Activated naive CD8-positive, alpha-beta T cell treated with anti-CD3 and anti-CD28 coated beads, Interleukin-2, amount 10 ng/mL, durations not matched to agents 7 days and 5 days (primary cell): Measurements from ENCODE around the gene CD207. TPM values are rescaled to one million over a fixed set of nuclear protein-coding genes. Genes with fewer than 3 reads are reported as not detected.
"Not testable (repeated sequence)": the region's sequence is repeated elsewhere in the genome, so short reads cannot be mapped to it uniquely, and the experiment has no call there.

Experiments
- ATAC-seq: fragments of 150-1000 bp; cut with Tn5 transposase; one replicate; pipeline ENCODE4 v1.10.0; 2021; ENCODE audit warnings: low read depth, moderate library complexity
- POLR2A ChIA-PET: fragments of 350-600 bp; sonication (Branson Sonifier 250); formaldehyde crosslinking; loops from one replicate; lab custom pipeline; 2021; ENCODE audit warnings: antibody characterized with exemption; lab: Charles Lee
- DNase-seq: peaks from one replicate; pipeline ENCODE4 v3.0.0; 2021
- H3K27ac Mint-ChIP-seq: one replicate; pipeline ENCODE4 v1.8.0; 2022; ENCODE audit warnings: mild to moderate bottlenecking, mixed read lengths
- H3K27me3 Mint-ChIP-seq: one replicate; pipeline ENCODE4 v1.8.0; 2022; ENCODE audit warnings: mild to moderate bottlenecking, moderate library complexity, mixed read lengths
- H3K36me3 Mint-ChIP-seq: one replicate; pipeline ENCODE4 v1.8.0; 2021; ENCODE audit warnings: mild to moderate bottlenecking, mixed read lengths
- H3K4me1 Mint-ChIP-seq: one replicate; pipeline ENCODE4 v1.8.0; 2021; ENCODE audit warnings: mixed read lengths
- H3K4me3 Mint-ChIP-seq: one replicate; pipeline ENCODE4 v1.8.0; 2022; ENCODE audit warnings: mild to moderate bottlenecking, moderate library complexity, mixed read lengths
- H3K9me3 Mint-ChIP-seq: one replicate; pipeline ENCODE4 v1.8.0; 2021; ENCODE audit warnings: mixed read lengths
- total RNA-seq, 2 experiments: library from RNA; stranded (reverse); gene quantifications; one replicate each; pipeline ENCODE4 v1.2.3, GENCODE V29; 2021

The CD207 gene
- total RNA-seq, 2 experiments from 2014 or later = not detected

- H3K4me1 Mint-ChIP-seq = peaks cover 25% of the 10 kb centered on the region
- H3K27me3 Mint-ChIP-seq = peaks cover 2% of the 10 kb centered on the region
- H3K27ac Mint-ChIP-seq = peak overlapping the region; percentile 80
- ATAC-seq (no peak), DNase-seq (no peak)
- peaks cover 2% of the 10 kb centered on the region for H3K36me3 Mint-ChIP-seq
- no peak overlapping the region for H3K4me3 Mint-ChIP-seq
- POLR2A ChIA-PET = interaction anchor here (1.1 kb wide), 1 partner anchor 10 kb away, joined by 3 read pairs; no protein-coding TSS in a partner anchor
- H3K9me3 Mint-ChIP-seq = peaks cover 2% of the 10 kb centered on the region
Observed at GRCh38 chr2:70823249-70823648, 12.4 kb downstream of the CD207 start.

DNA sequence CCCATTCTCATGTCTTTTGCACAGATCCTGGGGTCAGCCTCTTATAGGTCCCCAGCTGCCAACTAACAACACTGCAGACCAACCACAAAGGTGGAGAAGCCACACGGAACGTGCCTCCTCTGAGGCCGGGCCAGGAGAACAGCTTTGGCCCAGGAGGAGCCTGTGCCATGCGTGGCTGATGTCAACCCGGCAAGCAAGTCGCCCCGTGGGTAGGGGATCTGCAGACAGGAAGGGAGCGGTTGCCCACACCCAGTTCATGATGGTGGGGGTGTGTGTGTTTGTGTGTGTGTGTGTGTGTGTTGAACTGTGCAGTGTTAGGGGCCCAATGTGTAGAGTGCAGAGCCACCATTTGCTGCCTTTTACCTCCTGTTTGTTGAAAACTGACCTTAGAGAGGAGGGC is 12.8 kb downstream of the CD207 start:
- Mint-ChIP-seq H3K27ac (peak overlapping the region; percentile 80), H3K36me3 (peaks cover 2% of the 10 kb centered on the region), H3K4me1 (peaks cover 25% of the 10 kb centered on the region), H3K9me3 (peaks cover 2% of the 10 kb centered on the region), H3K4me3 (peak overlapping the region; percentile 15), H3K27me3 (peaks cover 2% of the 10 kb centered on the region)
- POLR2A ChIA-PET = interaction anchor here (1.1 kb wide), 1 partner anchor 10 kb away, joined by 3 read pairs; no protein-coding TSS in a partner anchor
- DNase-seq (no peak), ATAC-seq (no peak)

GRCh38 chr2:70820499-70820898 is 15.1 kb downstream of the CD207 start, which contains the start of gene CLEC4F:
CLEC4F (minus strand) TSS chr2:70820599; CDS start chr2:70820523, 76 bp downstream.
- H3K27me3 Mint-ChIP-seq = peaks cover 12% of the 10 kb centered on the region
- peaks cover 2% of the 10 kb centered on the region for H3K9me3 Mint-ChIP-seq
- DNase-seq (no peak), ATAC-seq (no peak)
- no peak within 1 kb of the TSS for H3K4me3 Mint-ChIP-seq
- H3K36me3 Mint-ChIP-seq = peaks cover 2% of the 10 kb centered on the region
- POLR2A ChIA-PET = no interaction called here
- H3K4me1 Mint-ChIP-seq = peaks cover 15% of the 10 kb centered on the region
- H3K27ac Mint-ChIP-seq = no peak within 1 kb of the TSS

DNA sequence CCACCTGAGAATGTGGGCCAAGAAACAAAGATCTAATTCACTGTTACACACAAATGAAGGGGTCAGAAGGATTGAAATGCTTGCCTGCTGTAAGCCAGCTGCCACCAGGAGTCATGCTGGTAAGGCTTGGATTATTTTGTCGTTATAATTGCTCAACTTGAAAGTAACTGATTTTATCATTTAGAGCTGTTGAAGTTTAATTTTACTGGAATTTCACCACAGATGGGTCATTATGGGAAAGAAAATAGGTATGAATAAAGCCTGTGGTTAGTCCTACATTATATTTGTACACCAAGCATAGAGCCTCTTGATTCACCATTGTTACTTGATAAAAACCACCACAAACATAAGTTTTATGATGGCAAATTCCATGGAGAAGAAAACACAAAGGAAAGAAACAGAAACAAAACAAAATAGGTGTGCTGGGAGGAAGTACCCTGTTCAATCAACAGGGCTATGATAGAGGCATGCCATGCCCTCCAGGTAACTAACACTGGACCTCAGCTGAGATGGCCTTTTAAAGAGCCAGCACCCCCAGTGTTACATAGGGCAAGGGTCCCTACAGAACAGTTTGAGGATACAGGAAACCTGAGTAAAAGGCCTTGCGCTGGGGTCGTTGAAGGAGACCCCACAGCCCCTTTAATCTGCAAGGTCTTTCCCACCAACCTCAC is 18.2 kb downstream of the CD207 start:
- no peaks in the 10 kb centered on the region for H3K4me1 Mint-ChIP-seq
- ATAC-seq (no peak), DNase-seq (no peak)
- no peak overlapping the region for H3K4me3 Mint-ChIP-seq
- H3K9me3 Mint-ChIP-seq = no peaks in the 10 kb centered on the region
- no peak overlapping the region for H3K27ac Mint-ChIP-seq
- H3K36me3 Mint-ChIP-seq = no peaks in the 10 kb centered on the region
- H3K27me3 Mint-ChIP-seq = peaks cover 14% of the 10 kb centered on the region
- POLR2A ChIA-PET = no interaction called here

DNA sequence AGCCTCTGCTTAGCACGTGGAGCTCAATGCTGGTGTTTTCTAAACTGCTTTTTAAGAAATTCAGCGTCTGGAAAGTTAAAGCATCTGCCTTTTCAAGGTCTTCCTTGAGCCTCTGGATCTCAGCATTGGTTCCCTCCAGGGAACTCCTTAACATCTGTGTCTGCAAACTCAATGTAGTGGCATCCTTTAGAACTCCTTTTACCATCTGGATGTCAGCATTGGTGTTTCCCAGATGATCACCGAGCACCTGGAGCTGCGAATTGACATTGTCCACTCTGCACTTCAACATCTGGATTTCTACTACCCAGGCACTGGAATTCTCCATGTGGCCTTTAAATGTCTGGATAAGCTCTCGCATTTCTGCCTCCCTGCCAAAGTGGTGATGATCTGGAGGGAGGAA is 18.9 kb downstream of the CD207 start:
- no peak overlapping the region for H3K27ac Mint-ChIP-seq
- ATAC-seq (no peak), DNase-seq (no peak)
- POLR2A ChIA-PET = no interaction called here
- H3K4me1 Mint-ChIP-seq = no peaks in the 10 kb centered on the region
- H3K9me3 Mint-ChIP-seq = no peaks in the 10 kb centered on the region
- H3K27me3 Mint-ChIP-seq = peaks cover 14% of the 10 kb centered on the region
- H3K36me3 Mint-ChIP-seq = no peaks in the 10 kb centered on the region
- H3K4me3 Mint-ChIP-seq = no peak overlapping the region

GRCh38 chr2:70808983-70809958 is 26.3 kb downstream of the CD207 start:
- no peak for DNase-seq
- no peaks in the 10 kb centered on the region for H3K36me3 Mint-ChIP-seq
- no peak for ATAC-seq
- POLR2A ChIA-PET = no interaction called here
- no peak overlapping the region for H3K27ac Mint-ChIP-seq
- no peaks in the 10 kb centered on the region for H3K9me3 Mint-ChIP-seq
- no peaks in the 10 kb centered on the region for H3K4me1 Mint-ChIP-seq
- no peak overlapping the region for H3K4me3 Mint-ChIP-seq
- H3K27me3 Mint-ChIP-seq = peaks cover 8% of the 10 kb centered on the region

- Mint-ChIP-seq H3K27ac (no peak overlapping the region), H3K27me3 (peaks cover 13% of the 10 kb centered on the region), H3K36me3 (no peaks in the 10 kb centered on the region), H3K4me1 (no peaks in the 10 kb centered on the region), H3K4me3 (no peak overlapping the region), H3K9me3 (no peaks in the 10 kb centered on the region)
- DNase-seq = no peak
- ATAC-seq = no peak
- POLR2A ChIA-PET = no interaction called here
Observed at GRCh38 chr2:70807828-70808118, 27.8 kb downstream of the CD207 start.

- no peaks in the 10 kb centered on the region for H3K4me1 Mint-ChIP-seq
- H3K27ac Mint-ChIP-seq = no peak overlapping the region
- ATAC-seq (no peak), DNase-seq (no peak)
- POLR2A ChIA-PET = no interaction called here
- no peak overlapping the region for H3K4me3 Mint-ChIP-seq
- peaks cover 13% of the 10 kb centered on the region for H3K27me3 Mint-ChIP-seq
- H3K36me3 Mint-ChIP-seq = no peaks in the 10 kb centered on the region
- H3K9me3 Mint-ChIP-seq = no peaks in the 10 kb centered on the region
Observed at GRCh38 chr2:70807102-70807827, 28.4 kb downstream of the CD207 start.

DNA sequence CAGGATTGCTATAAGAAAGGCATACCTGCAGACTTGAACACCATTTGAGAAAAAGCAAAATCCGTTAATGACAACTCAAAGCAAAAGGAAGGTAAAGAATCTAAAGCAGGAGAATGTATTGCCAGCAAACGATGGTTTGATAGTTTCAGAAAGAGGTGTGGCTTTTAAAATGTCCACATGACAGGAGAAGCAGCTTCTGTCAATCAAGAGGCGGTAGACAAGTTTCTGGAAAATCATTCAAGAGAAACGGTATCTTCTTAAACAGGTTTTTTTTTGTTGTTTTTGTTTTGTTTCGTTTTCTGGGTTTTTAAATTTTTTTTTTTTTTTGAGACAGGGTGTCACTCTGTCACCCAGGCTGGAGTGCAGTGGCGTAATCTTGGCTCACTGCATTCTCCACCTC is 29.0 kb downstream of the CD207 start:
- no peaks in the 10 kb centered on the region for H3K4me1 Mint-ChIP-seq
- DNase-seq (no peak), ATAC-seq (no peak)
- POLR2A ChIA-PET = no interaction called here
- H3K4me3 Mint-ChIP-seq = no peak overlapping the region
- H3K27me3 Mint-ChIP-seq = peaks cover 13% of the 10 kb centered on the region
- H3K27ac Mint-ChIP-seq = no peak overlapping the region
- no peaks in the 10 kb centered on the region for H3K36me3 Mint-ChIP-seq
- H3K9me3 Mint-ChIP-seq = no peaks in the 10 kb centered on the region

- Mint-ChIP-seq H3K36me3 (no peaks in the 10 kb centered on the region), H3K27me3 (peaks cover 13% of the 10 kb centered on the region), H3K4me1 (no peaks in the 10 kb centered on the region), H3K4me3 (no peak overlapping the region), H3K27ac (no peak overlapping the region), H3K9me3 (no peaks in the 10 kb centered on the region)
- ATAC-seq (no peak), DNase-seq (no peak)
- POLR2A ChIA-PET = no interaction called here
Observed at GRCh38 chr2:70806013-70806412, 29.6 kb downstream of the CD207 start.

- POLR2A ChIA-PET = no interaction called here
- ATAC-seq = no peak
- no peak for DNase-seq
- Mint-ChIP-seq H3K4me3 (no peak overlapping the region), H3K36me3 (peaks cover 4% of the 10 kb centered on the region), H3K4me1 (no peaks in the 10 kb centered on the region), H3K9me3 (peaks cover 8% of the 10 kb centered on the region), H3K27ac (no peak overlapping the region), H3K27me3 (peaks cover 8% of the 10 kb centered on the region)
Observed at GRCh38 chr2:70801607-70802263, 33.9 kb downstream of the CD207 start.

GRCh38 chr2:70799706-70800105 is 35.9 kb downstream of the CD207 start:
- H3K36me3 Mint-ChIP-seq = peaks cover 4% of the 10 kb centered on the region
- H3K27me3 Mint-ChIP-seq = peaks cover 10% of the 10 kb centered on the region
- POLR2A ChIA-PET = no interaction called here
- H3K9me3 Mint-ChIP-seq = peaks cover 8% of the 10 kb centered on the region
- no peak overlapping the region for H3K4me3 Mint-ChIP-seq
- no peak overlapping the region for H3K27ac Mint-ChIP-seq
- ATAC-seq (no peak), DNase-seq (no peak)
- no peaks in the 10 kb centered on the region for H3K4me1 Mint-ChIP-seq

GRCh38 chr2:70797996-70798395 is 37.6 kb downstream of the CD207 start:
- H3K4me3 Mint-ChIP-seq, H3K36me3 Mint-ChIP-seq, POLR2A ChIA-PET, H3K4me1 Mint-ChIP-seq, H3K27me3 Mint-ChIP-seq, ATAC-seq, DNase-seq, H3K27ac Mint-ChIP-seq, H3K9me3 Mint-ChIP-seq: not testable (repeated sequence)
